Measurements from ENCODE around the gene COTL1.

DNA sequence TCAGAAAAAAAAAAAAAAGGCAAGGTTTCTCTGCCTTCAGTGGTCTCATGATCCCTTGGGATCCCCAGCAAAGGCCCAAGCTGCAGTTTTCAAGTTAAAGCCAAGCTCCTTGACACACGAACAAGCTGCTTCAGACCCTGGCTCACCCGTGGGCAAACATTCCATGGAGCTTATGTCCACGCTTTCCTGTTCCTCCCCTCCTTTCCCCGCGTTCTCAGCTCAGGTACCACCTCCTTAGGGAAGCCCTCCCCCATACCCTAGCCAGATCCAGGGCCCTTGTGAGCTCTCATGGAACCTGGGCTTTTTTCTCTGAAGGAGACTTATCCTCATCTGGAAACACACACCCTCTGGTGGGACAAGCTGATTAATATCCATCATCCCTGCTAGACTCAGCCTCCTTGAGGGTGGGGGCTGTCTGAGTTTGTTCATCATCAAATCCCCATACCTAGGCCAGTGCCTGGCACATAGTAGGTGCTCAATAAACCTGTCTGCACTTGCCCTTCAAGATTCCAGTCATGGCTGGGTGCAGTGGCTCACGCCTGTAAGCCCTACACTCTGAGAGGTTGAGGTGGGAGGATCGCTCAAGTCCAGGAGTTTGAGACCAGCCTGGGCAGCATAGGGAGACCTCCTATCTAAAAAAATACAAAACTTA, 54.7 kb downstream of the COTL1 start:
- TF ChIP-seq POLR2AphosphoS5 (IDR thresholded peaks at IDR 0.05): no peak
- TF ChIP-seq, protein P1, sequence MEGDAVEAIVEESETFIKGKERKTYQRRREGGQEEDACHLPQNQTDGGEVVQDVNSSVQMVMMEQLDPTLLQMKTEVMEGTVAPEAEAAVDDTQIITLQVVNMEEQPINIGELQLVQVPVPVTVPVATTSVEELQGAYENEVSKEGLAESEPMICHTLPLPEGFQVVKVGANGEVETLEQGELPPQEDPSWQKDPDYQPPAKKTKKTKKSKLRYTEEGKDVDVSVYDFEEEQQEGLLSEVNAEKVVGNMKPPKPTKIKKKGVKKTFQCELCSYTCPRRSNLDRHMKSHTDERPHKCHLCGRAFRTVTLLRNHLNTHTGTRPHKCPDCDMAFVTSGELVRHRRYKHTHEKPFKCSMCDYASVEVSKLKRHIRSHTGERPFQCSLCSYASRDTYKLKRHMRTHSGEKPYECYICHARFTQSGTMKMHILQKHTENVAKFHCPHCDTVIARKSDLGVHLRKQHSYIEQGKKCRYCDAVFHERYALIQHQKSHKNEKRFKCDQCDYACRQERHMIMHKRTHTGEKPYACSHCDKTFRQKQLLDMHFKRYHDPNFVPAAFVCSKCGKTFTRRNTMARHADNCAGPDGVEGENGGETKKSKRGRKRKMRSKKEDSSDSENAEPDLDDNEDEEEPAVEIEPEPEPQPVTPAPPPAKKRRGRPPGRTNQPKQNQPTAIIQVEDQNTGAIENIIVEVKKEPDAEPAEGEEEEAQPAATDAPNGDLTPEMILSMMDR (IDR thresholded peaks at IDR 0.05): no peak
- no peak for TF ChIP-seq EP300 (IDR thresholded peaks at IDR 0.05)
- no peak for TF ChIP-seq POLR2A (IDR thresholded peaks at IDR 0.05; ENCODE audit: low read depth)
